NB4 (cell line): Measurements from ENCODE around the gene CHI3L2.

ENCODE experiments used
- DNase-seq: peaks from one replicate; pipeline ENCODE4 v3.0.0; 2010; ENCODE audit warnings: low read depth
- H3K4me3 ChIP-seq: one replicate; pipeline ENCODE4 v1.5.1; 2011; ENCODE audit warnings: mild to moderate bottlenecking, low read depth, low read length, moderate library complexity
- CTCF ChIP-seq: IDR thresholded peaks from one replicate; pipeline ENCODE4 v1.5.1; 2012; ENCODE audit warnings: low read depth, low read length
- MAX ChIP-seq: IDR thresholded peaks from 2 replicates; pipeline ENCODE4 v1.6.1; 2011; ENCODE audit warnings: low read depth, low read length
- MYC ChIP-seq: IDR thresholded peaks from 2 replicates; pipeline ENCODE4 v1.6.1; 2011; ENCODE audit warnings: low read depth, low read length
- POLR2A ChIP-seq: IDR thresholded peaks from 2 replicates; pipeline ENCODE4 v1.6.1; 2011; ENCODE audit warnings: mild to moderate bottlenecking; ENCODE audit not compliant: insufficient read length; ENCODE audit errors: extremely low read depth

Gene CHI3L2

GRCh38 chr1:111267801-111268508 lies 40.4 kb downstream of the CHI3L2 start:
- H3K4me3 ChIP-seq: no peak overlapping the region
- no peak for TF ChIP-seq POLR2A
- TF ChIP-seq CTCF: no peak
- no peak for TF ChIP-seq MAX
- no peak for TF ChIP-seq MYC
- no peak for DNase-seq

GRCh38 chr1:111269825-111270406 lies 42.4 kb downstream of the CHI3L2 start:
- no peak for DNase-seq
- H3K4me3 ChIP-seq: no peak overlapping the region
- TF ChIP-seq MAX: no peak
- no peak for TF ChIP-seq MYC
- no peak for TF ChIP-seq CTCF
- TF ChIP-seq POLR2A: no peak

- no peak for DNase-seq
- no peak overlapping the region for H3K4me3 ChIP-seq
- TF ChIP-seq CTCF (no peak), MAX (no peak), MYC (no peak), POLR2A (no peak)
These were observed 43.4 kb downstream of the CHI3L2 start for GRCh38 chr1:111270771-111271463.

GRCh38 chr1:111271464-111271801 lies 43.9 kb downstream of the CHI3L2 start:
- TF ChIP-seq CTCF (no peak), MYC (no peak)
- no peak for DNase-seq
- H3K4me3 ChIP-seq: no peak overlapping the region

- no peak for DNase-seq
- TF ChIP-seq MAX: no peak
- TF ChIP-seq CTCF: no peak
- TF ChIP-seq POLR2A: no peak
- no peak for TF ChIP-seq MYC
- H3K4me3 ChIP-seq: no peak overlapping the region
These were observed 44.6 kb downstream of the CHI3L2 start for GRCh38 chr1:111272081-111272480.
